ENCODE measurements around the gene CABLES1.
"Not testable (repeated sequence)": the region's sequence is repeated elsewhere in the genome, so short reads cannot be mapped to it uniquely, and the experiment has no call there.

DNA sequence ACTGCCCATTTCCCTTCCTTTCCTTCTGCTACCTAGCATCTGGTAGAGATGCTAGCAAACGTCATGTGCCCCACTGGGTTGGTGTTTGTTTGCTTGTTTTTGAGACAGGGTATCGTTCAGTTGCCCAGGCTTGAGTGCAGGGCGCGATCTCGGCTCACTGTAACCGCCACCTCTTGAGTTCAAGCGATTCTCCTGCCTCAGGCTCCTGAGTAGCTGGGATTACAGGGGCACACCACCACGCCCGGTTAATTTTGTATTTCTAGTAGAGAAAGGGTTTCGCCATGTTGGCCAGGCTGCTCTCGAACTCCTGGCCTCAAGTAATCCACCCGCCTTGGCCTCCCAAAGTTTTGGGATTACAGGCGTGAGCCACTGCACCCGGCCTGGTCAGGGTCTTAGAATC lies 23.6 kb downstream of the CABLES1 start:
- TF ChIP-seq, protein P1, sequence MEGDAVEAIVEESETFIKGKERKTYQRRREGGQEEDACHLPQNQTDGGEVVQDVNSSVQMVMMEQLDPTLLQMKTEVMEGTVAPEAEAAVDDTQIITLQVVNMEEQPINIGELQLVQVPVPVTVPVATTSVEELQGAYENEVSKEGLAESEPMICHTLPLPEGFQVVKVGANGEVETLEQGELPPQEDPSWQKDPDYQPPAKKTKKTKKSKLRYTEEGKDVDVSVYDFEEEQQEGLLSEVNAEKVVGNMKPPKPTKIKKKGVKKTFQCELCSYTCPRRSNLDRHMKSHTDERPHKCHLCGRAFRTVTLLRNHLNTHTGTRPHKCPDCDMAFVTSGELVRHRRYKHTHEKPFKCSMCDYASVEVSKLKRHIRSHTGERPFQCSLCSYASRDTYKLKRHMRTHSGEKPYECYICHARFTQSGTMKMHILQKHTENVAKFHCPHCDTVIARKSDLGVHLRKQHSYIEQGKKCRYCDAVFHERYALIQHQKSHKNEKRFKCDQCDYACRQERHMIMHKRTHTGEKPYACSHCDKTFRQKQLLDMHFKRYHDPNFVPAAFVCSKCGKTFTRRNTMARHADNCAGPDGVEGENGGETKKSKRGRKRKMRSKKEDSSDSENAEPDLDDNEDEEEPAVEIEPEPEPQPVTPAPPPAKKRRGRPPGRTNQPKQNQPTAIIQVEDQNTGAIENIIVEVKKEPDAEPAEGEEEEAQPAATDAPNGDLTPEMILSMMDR (IDR thresholded peaks at IDR 0.05; ENCODE audit: borderline replicate concordance, extremely low read depth, low read length, poor library complexity, severe bottlenecking), result not testable (repeated sequence)
- TF ChIP-seq EZH2 (IDR thresholded peaks at IDR 0.05; ENCODE audit: borderline replicate concordance, low read depth, low read length, severe bottlenecking), result not testable (repeated sequence)
